SHP77 treated with DMSO at 0.1 percent for 48 hours (cell line): ENCODE results near the gene NDUFB11.
"Not testable (repeated sequence)": the region's sequence is repeated elsewhere in the genome, so short reads cannot be mapped to it uniquely, and the experiment has no call there.

Source experiments
- DNase-seq: peaks from one replicate; lab custom pipeline; 2025; lab: John Stamatoyannopoulos, UW

The NDUFB11 gene

DNA sequence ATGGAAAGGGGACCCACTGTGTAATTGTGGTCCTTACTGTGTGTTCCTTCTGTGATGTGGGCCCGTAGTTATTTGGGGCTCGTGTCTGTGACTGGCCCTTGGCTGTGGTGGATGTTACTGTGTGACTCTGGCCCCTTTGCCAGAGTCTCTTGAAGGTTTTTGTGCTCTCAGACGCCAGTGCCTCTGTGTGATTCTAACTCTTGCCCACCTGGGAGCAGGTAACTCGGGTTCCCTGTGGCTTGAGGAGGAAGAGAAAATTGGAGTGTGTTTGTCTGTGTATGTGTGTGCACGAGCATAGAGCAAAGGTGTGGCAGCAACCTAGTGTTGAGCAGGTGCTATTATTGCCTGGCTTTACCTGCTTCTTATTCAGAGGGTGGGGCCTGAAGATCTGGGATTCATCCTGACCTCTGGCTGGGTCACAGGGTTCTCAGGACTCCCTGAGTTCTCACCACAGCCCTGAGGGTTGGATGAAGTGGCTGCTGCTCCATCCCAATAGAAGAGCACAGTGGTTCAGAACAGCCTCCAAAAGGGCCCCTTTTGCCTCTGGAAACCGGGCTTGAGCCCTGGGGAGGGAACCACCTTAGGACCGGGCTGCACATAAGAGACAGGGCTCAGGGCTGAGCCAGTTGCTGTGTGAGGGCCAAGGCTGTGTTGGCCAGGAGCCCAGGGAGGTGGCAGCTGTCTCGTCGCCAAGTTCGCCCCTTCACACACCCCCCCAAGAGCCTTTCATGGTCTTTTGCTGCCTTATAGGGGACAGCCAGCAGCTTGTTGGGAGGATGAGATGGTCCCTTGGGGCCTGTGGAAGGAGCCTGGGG, 1.8 kb upstream of the NDUFB11 start:
- no peak for DNase-seq

GRCh38 chrX:47145395-47146120, 1.1 kb upstream of the NDUFB11 start:
- DNase-seq, result no peak

DNA sequence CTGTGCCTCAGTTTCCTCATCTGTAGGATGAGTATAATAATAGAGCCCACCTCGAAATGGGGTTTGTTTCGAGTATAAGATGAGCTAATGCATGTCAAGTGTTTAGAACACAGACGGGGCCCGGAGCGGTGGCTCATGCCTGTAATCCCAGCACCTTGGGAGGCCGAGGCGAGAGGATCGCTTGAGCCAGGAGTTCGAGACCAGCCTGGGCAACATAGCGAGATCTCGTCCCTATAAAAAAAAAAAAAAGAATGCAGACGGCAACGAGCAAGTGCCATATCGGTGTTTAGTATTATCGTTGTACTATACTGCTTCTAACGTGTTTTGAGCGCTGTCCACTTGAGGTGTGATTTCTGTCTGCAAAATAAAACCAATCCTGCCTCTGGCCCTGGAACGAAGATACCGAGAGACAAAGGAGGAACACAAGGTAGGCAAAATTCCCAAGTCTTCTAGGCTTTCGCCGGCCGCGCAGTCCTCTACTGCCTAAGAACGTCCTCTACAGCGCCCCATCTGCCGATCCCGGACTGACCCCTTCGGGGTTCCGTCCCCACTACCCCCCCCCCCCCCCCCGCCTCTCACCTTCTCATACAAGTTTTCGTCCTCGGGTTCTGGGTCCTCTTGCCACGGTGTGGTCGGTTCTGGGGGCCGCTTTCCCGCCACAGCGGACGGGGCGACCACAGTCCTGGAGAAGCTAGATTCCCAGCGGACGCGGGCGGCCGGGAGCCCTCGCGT, 442 bp downstream of the NDUFB11 start:
- DNase-seq, result no peak

DNA sequence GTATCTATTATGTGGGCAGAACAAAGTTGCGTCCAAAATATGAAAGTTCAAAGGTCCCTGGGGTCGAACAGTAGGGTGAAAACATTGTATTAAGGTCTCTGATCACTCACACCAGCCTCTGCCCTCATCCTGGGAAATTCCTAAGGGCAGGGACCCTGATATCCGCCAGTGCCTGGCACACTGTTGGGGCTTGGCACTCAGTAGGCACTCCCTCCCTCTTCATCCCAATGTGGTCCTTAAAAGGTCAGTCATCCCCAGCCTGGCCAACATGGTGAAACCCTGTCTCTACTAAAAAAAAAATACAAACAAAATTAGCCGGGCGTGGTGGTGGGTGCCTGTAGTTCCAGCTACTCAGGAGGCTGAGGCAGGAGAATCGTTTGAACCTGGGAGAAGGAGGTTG, 6.3 kb downstream of the NDUFB11 start:
- no peak for DNase-seq

DNA sequence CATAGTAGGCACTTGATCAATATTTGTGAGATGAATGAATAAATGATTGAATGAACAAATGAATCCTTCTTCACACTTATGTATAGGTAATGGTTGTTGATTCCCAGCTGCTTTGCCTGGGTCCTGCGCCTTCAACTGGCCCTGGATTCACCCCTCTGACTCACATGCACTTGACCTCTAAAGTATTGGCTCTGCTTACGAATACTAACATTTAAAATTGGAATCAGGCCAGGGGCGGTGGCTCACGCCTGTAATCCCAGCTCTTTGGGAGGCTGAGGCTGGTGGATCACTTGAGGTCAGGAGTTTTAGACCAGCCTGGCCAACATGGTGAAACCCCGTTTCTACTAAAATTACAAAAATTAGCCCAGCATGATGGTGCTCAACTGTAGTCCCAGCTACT, 8.9 kb downstream of the NDUFB11 start:
- not testable (repeated sequence) for DNase-seq

DNA sequence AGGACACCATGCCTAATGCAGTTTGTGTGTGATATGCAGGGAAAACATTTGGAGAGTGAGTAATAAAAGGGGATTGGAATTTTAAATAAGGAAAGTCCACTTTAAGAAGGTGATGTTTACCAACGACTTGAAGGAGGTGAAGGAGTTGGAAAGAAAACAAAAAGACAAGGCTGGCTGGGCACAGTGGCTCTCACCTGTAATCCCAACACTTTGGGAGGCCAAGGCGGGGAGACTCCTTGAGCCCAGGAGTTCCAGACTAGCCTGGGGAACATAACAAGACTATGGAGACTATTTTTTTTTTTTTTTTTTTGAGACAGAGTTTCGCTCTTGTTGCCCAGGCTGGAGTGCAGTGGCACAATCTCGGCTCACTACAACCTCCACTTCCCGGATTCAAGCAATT, 11.0 kb downstream of the NDUFB11 start:
- DNase-seq, result no peak

- no peak for DNase-seq
Measured at GRCh38 chrX:47129899-47130358, 14.6 kb downstream of the NDUFB11 start.

GRCh38 chrX:47129157-47129898, 15.2 kb downstream of the NDUFB11 start:
- DNase-seq, result peak; percentile 88

DNA sequence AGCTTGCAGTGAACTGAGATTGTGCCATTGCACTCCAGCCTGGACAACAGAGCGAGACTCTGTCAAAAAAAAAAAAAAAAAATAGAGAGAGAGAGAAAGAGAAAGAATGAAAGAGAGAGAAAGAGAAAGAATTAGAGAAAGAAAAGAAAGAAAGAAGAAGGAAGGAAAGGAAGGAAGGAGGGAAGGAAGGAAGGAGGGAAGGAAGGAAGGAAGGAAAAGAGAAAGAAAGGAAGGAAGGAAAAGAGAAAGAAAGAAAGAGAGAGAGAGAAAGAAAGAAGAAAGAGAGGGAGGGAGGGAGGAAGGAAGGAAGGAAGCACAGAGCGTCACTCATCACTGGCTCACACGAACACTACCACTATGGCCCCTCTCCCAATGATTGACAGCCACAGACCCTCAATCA, 20.0 kb downstream of the NDUFB11 start:
- not testable (repeated sequence) for DNase-seq

DNA sequence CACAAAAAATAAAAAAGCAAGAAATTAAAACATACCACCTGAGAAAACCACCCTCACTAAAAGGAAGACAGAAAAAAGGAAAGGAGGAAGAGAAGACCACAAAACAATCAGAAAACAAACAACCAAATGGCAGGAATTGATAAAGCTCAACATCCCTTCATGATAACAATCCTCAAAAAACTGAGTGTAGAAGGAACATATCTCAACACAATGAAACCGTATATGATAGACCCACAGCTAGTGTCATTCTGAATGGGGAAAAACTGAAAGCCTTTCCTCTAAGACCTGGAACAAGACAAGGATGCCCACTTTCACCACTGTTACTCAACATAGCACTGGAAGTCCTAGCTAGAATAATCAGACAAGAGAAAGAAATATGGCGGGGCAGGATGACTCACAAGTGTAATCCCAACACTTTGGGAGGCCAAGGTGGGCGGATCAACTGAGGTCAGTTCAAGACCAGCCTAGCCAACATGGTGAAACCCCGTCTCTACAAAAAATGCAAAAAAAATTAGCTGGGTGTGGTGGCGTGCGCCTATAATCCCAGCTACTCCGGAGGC, 27.9 kb downstream of the NDUFB11 start:
- not testable (repeated sequence) for DNase-seq

DNA sequence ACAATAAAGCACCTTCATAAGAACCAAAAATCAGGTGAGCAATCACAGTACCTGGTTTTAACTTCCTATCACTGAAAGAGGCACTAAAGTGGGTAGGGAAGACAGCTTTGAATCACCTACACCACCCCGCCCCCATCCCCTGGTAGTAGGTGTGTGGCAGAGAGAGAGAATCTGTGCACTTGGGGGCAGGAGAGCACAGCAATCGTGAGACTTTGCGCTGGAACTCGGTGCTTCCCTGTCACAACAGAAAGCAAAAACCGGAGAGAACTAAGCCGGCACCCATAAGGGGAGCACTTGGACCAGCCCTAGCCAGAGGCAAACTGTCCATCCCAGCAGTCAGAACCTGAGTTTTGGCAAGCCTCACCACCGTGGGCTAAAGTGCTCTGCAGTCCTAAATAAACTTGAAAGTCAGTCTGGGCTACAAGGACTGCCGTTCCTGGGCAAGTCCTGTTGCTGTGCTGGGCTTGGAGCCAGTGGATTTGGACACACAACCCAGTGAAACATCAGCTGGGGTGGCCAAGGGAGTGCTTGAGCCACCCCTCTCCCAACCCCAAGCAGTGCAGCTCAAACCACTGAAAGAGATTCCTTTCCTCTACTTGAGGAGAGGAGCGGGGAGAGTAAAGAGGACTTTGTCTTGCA, 32.1 kb downstream of the NDUFB11 start:
- no peak for DNase-seq

- DNase-seq, result not testable (repeated sequence)
Measured at GRCh38 chrX:47110936-47111615, 33.4 kb downstream of the NDUFB11 start.

DNA sequence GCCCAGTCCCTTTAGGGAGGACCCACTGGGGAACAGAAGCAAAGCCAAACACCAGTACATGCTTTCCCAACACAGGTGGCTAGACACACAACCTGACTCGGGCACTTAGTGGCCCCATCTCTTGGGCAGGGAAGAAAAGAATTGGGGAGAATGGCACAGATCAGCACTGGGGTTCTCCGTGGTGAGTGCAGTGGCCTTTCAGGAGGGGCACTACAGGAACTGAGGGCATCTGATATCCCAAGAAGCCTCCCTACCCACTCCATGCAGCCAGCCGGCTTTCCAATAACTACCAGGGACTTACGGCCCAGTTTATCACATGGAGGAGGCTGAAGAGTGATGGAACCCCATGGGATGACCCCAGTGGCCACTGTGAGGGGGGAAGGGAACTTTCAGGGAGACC, 43.3 kb downstream of the NDUFB11 start:
- DNase-seq, result no peak

DNA sequence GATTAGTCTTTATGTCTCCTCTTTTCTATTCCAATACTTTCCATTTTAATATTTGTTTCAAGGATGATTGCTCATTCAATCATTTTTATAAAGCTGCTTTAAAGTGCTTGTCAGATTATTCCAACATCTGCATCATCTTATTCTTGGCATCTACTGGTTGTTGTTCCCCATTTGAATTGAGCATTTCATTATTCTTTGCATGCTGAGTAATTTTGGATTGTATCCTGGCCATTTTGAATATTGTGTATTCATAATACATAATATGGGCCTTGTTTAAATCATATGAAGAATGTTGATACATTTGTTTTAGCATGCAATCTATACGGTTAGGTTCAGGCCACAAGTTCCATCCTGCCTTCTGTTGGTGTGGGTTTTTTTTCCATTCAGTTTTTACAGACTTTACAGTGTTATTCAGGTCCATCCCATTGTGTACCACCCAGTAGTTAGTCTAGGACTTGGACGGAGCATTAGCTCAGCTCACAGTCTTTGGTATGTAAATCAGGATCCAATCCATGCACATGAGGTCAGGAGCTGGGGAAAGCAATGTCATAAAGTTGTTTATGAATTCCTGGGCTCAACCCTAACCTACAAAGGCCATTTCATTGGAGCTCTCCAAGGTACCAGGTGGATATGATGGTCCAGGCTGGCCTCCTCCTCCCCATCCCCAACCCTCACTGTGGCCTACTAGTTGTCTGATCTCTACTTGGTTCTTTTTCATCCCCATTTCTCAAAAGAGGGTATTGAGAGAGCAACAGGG, 46.0 kb downstream of the NDUFB11 start:
- DNase-seq, result no peak

DNA sequence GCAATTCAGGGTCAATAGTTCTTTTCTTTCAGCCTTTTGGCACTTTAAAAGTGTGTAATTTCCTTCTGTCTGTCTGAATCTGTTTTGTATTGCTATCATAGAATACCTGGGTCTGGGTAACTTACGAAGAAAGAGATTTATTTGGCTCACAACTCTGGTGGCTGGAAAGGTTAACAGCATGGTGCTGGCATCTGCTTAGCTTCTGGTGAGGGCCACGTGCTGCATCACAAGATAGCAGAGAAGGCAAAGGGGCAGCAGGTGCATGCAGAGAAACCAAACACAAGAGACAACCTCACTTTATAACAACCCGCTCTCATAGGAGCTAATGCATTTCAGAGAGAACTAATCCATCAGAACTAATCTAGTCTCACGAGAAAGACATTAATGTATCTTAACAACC, 47.5 kb downstream of the NDUFB11 start:
- no peak for DNase-seq

- DNase-seq, result no peak
Measured at GRCh38 chrX:47093860-47094259, 50.6 kb downstream of the NDUFB11 start.

DNA sequence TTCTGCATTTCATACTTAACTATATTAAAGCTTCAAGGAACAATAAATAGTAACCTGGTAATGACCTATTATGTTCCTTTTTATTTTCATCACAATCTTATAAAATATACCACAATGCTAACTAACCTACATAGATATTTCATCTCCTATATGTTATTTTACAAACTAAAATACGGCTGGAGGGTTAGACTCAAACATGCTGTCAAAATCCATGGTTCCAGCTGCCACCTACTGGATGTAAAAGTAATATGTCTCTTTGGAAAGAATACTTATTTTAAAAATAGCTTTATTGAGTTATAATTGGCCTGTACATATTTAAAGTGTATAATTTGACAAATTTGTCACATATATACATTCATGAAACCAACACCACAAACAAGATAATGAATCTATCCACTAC, 51.3 kb downstream of the NDUFB11 start:
- no peak for DNase-seq
